ENCODE results near the gene CARM1.
"Not testable (repeated sequence)": the region's sequence is repeated elsewhere in the genome, so short reads cannot be mapped to it uniquely, and the experiment has no call there.

CARM1 gene

DNA sequence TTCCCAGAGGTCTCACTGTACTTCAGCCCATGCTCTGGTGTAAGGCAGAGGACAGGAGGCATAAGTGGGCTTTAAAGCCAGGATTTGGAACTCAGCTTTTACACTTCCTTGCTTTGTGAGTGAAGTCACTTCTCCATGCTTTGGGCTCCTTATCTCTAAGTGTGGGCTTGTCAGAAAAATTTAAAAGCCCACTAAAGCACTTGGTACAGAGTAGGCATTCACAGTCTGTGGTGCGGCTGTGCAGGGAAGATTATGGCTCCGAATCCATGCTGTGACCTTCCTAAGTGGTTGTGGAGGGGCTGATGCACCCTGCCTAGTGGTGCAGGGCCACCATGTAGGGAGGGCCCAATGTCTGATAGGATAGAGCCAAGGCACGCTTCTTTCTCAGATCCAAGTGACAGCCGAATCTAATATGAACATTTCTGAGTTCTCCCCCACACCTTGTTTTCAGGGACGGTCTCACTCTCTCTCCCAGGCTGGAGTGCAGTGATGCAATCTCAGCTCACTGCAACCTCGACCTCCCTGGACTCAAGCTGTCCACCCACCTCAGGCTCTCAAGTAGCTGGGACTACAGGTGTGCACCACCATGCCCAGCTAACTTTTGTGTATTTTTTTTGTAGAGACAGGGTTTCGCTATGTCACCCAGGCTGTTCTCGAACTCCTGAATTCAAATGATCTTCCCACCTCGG, 64.2 kb downstream of the CARM1 start:
- no peak for DNase-seq

DNA sequence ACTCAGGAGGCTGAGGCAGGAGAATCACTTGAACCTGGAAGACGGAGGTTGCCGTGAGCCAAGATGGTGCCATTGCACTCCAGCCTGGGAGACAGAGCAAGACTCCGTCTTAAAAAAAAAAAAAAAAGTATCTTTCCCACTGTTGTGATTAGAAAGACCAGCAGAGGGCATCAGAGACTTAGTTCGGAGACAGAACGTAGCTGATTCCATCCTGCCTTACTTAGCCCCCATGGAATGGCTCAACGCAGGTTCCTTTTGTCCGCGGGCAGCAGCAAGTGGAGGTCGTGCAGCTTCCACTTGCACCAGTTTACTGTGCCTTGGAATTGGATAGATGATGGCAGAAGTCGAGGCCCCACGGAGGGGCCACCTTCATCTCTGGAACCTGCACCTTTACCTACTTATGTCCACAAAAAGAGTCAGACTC, 65.3 kb downstream of the CARM1 start:
- DNase-seq = no peak

DNA sequence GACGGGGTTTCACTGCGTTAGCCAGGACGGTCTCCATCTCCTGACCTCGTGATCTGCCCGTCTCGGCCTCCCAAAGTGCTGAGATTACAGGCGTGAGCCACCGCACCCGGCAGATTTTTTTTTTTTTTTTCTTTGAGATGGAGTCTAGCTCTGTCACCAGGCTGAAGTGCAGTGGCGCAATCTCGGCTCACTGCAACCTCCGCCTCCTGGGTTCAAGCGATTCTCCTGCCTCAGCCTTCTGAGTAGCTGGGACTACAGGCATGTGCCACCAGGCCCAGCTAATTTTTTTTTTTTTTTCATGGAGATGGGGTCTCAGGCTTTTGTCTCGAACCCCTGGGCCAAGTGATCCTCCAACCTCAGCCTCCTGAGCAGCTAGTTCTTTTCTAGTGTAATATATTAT, 70.3 kb downstream of the CARM1 start:
- DNase-seq = not testable (repeated sequence)

DNA sequence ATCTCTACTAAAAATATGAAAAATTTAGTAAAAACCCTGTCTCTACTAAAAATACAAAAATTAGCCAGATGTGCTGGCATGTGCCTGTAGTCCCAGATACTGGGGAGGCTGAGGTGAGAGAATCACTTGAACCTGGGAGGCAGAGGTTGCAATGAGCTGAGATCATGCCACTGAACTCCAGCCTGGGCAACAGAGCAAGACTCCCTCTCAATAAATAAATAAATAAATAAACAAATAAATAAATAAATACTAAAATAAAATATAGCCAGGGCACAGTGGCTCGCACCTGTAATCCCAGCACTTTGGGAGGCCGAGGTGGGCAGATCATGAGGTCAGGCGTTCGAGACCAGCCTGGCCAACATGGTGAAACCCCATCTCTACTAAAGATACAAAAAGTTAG, 72.1 kb downstream of the CARM1 start:
- not testable (repeated sequence) for DNase-seq

DNA sequence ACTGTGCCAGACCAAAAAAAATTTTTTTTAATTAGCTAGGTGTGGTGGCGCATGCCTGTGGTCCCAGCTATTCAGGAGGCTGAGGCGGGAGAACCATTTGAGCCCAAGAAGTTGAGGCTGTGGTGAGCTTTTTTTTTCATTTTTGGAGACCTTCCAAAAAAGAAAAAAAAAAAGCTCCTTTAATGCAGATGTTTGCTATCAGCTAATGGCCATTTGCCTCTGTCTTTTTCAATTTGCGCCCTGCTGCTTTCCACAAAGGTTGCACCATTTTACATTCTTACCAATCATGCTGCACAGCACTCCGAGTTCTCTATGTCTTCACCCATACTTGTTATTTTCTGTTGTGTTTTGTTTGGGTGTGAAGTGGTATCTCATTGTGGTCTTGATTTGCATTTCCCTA, 73.9 kb downstream of the CARM1 start:
- DNase-seq = no peak

DNA sequence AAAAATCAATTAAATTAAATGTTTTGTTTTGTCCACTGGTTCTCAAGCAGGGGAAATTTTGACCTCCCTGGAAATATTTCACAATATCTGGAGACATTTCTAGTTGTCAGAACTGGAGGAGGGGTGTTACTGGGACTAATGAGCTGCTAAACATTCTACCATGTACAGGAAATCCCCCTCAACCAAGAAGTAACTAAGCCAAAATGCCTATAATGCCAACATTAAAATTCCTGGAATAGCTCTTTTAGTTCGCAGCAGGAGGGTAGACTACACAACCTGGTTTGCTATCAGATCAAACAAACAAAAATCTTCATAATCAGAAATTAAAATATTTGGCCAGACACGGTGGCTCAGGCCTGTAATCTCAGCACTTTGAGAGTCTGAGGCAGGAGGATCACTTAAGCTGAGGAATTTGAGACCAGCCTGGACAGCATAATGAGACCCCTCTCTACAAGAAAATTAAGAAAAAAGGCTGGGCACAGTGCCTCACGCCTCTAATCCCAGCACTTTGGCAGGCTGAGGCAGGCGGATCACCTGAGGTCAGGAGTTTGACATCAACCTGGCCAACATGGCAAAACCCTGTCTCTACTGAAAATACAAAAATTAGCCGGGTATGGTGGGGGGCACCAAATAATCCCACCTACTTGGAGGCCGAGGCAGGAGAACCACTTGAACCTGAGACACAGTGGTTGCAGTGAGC, 75.8 kb downstream of the CARM1 start:
- DNase-seq = no peak

DNA sequence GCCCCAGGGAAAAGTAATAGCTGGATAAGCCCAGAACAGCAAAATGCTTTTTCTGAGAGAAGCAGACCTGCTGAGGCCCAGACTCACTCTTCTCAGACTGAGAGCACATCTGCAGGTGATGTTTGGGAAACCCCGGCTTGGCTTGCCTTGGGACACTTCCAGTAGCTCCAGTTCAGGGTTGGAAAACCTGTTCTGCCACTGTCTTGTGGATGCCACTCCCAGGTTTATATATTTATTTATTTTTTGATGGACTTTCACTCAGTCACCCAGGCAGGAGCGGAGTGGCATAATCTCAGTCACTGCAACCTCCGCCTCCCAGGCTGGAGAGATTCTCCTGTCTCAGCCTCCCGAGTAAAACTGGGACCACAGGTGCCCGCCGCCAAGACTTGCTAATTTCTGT, 81.5 kb downstream of the CARM1 start:
- no peak for DNase-seq

DNA sequence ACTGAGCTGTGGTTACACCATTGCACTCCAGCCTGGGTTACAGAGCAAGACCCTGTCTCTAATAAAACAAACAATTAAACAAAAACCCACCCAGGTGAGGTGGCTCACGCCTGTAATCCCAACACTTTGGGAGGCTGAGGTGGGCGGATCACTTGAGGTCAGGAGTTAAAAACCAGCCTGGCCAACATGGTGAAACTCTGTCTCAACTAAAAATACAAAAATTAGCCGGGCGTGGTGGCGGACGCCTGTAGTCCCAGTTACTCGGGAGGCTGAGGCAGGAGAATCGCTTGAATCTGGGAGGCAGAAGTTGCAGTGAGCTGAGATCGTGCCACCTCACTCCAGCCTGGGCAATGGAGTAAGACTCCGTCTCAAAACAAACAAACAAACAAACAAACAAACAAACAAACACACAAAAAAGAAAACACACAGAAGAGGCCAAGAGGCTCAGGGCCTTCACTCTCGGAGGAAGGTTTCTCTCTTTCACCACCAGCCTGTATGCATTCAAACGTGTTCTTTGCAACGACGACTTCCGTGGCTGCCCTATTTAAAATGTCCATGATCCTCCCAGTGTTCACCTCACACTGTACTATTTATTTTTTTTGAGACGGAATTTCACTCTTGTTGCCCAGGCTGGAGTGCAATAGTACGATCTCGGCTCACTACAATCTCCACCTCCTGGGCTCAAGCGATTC, 88.1 kb downstream of the CARM1 start:
- DNase-seq = not testable (repeated sequence)

DNA sequence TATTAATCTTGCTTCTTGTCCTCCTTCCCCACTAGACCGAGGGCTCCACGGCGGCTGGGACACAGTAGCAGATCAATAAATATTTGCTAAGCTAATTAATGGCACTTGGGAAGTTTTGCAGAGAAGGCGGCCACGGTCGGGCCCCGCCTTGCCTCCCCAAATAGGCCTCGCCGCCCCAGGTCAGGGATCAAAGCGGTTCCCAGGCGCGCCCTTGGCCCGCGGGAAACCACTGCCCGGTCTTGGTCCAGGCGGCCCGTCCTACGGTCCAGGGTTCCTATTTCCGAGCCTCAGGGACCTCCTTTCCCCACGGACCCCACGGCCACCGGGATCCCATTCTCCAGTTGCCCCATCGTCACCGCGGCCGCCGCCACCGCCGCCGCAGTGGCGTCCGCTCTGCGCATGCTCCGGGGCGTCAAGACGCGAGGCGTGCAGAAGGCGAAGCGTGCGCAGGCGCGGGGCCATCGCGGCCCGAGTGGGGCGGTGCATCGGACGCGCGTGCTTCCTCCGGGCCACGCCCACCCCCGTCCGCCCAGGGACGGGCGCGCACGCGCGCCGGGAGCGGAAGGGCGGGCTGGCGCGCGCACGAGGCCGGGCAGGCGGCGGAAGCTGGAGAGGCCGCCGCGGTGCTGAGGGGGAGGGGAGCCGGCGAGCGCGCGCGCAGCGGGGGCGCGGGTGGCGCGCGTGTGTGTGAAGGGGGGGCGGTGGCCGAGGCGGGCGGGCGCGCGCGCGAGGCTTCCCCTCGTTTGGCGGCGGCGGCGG, 89.1 kb downstream of the CARM1 start, which contains the start of gene SMARCA4:
TSS of gene SMARCA4 (plus strand) at position 717 of the 759 bp plus-strand sequence. CDS start 23,122 bp downstream, outside the sequence.
- DNase-seq = peak; percentile 97

DNA sequence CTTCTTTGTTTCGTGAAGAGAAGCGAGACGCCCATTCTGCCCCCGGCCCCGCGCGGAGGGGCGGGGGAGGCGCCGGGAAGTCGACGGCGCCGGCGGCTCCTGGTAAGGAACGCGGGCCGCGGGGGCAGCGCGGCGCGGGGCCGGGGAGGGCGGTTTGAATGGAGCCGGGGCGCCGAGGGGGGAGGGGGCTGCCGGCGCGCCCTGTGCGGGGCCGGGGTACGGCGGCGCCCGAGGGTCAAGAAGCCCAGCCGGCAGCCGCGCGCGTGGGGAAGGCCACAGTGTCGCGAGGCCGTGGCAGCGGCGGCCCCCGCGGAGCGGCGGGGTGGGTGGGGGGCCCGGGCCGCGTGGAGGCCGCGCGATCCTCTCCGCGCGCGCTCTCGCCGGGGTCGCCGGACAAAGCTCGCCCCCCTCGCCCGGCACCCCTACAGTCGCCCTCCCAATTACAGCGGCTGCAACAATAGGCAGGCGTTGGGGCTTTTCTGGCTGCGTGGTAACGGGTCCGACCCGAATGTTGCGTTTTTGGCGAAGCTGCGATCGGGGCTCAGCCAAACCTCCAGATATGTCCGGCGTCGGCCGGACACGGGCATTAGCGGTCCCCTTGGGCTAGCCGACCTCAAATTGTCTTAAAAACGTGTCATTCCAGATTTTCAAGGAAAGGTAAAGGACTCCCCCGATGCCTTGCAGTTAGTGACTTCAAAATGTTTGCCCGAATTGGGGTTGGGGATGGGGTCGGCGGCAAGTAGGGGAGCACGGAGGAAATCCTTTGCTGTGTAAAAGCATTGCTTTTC, 89.9 kb downstream of the CARM1 start:
- no peak for DNase-seq

DNA sequence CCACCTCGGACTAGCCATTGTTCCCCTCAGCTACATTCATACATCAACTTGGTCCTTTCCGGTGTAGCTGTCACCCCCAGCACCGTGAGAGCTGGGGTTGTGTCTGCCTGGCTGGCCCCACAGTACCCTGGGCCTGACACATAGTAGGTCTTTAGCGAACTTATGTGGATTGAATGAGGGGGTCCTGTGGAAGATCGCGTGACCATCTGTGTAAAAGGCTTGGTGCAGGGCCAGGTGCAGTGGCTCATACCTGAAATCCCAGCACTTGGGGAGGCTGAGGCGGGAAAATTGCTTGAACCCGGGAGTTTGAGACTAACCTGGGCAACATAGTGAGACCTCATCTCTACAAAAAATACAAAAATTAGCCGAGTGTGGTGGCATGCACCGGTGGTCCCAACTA, 91.5 kb downstream of the CARM1 start:
- DNase-seq = no peak

DNA sequence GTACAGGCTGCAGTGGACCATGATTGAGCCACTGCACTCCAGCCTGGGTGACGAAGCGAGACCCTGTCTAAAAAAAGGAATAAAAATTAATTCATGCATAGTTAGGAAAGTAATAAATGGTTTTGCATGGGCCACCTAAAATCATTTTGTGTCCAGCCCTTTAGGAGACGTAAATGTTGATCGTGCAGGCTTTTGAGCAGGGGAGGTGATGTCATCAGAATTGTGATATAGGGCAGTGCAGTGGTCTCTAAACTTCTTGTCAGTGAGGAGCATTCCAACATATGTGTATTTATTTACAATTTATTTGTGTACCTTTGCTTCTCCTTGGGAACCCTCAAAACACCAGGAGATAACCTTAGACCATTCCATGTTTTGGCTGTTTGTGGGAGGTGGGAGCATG, 92.5 kb downstream of the CARM1 start:
- no peak for DNase-seq

DNA sequence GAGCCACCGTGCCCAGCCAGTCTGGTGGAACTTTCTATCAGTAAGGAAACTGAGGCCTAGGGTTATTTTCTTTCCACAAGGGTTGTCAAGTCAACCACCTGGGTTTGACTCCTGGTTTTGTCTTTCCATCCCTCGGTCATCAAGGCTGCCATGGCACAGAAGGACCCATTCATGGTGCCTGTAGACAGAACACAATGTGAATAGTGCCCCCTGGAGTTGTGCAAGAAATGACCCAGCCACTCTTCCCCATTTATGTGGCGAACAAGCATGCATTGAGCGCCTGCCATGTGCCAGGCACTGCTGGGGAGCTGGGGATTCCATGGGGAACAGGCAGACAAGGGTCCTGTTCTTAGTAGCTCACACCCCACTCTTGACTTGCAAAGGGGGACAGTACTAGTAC, 93.5 kb downstream of the CARM1 start:
- no peak for DNase-seq

DNA sequence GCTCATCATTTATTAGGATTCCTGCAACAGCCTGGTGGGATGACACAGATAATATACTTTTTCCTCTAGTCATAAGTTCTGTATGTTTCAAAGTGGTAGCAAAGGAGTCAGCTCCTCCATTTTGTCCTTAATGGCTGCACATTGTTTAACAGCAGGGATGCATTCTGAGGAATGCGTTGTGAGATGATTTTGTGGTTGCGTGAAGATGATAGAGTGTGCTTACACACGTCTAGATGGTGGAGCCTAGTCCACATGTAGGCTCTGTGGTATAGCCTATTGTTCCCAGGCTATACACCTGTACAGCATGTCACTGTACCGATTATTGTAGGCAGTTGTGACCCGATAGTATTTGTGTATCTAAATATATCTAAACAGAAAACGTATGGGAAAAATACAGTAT, 94.0 kb downstream of the CARM1 start:
- DNase-seq = no peak

DNA sequence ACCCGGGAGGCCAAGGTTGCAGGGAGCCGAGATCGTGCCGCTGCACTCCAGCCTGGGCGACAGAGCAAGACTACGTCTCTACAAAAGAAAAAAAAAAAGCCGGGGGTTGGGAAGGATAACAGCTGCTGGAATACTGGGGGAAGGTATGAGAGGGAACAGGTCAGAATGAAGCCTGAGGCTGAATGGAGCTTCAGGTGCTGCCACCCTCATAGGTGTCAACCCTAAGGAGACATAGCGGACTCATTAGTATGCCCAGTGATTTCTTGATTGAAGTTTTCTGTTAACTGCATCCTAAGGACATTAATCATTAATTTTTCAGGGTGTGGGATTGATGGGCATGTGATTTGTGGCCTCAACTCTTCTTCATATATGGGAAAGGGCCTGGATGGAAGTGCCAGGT, 95.5 kb downstream of the CARM1 start:
- DNase-seq = no peak

DNA sequence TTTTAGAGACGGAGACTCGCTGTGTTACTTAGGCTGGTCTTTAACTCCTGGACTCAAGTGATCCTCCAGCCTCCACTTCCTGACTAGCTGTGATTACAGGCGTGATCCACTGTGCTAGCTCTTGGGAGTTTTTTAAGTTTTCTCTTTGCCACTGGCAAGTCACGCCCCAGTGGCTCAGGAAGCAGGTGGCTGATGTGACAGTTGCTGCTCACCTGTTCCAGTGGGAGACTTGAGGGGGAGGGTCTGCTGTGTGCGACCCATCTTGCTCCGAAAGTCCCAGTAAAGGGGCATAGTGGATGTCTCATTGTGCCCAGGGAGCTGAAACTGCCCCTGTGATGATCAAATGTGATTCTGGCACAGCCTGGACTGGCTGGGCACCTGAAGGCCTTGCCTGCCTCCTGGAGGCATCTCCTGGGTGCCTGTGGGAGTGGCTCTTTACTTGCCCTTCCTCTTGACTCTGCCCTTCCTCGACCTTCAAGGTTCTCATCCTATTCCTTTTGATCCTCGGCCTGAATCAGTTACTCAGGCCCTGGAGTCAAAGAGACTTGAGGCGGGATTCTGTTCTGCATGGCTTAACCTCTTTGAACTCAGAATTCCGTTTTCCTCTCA, 97.3 kb downstream of the CARM1 start:
- no peak for DNase-seq

DNA sequence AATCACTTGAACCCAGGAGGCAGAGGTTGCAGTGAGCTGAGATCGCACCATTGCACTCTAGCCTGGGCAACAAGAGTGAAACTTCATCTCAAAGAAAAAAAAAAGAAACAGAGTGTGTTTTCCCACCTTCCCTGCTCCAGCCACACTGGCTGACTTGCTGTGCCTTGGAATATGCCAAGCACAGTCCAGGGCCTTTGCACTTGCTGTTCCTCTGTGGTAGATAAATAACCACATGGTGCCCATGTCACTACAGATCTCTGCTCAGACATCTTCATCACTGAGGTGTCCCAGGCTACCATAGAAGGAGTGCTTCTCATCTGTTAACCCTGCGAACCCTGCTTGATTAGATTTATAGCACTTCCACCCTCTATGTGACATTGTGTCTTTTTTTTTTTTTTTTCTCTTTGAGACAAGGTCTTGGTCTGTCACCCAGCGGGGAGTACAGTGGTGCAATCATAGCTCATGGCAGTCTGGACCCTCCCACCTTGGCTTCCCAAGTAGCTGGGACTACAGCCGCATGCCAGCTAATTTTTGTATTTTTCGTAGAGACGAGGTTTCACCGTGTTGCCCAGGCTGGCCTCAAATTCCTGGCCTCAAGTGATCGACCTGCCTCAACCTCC, 99.9 kb downstream of the CARM1 start:
- DNase-seq = no peak

Data from activated effector memory CD4-positive, alpha-beta T cell treated with Interleukin-2 at 50 U/mL for 16 hours (primary cell).